ENCODE results near the gene ZFR.
"Not testable (repeated sequence)": the region's sequence is repeated elsewhere in the genome, so short reads cannot be mapped to it uniquely, and the experiment has no call there.

Gene ZFR

GRCh38 chr5:32444431-32445286 lies at the start of gene ZFR:
Gene ZFR (minus strand): TSS chr5:32444740. CDS start chr5:32444658, 82 bp downstream.
- DNase-seq (ENCODE audit: low spot score) = peak; percentile 99

- no peak for DNase-seq (ENCODE audit: low spot score)
Observed at GRCh38 chr5:32490972-32491557, 46.5 kb upstream of the ZFR start.

GRCh38 chr5:32489791-32490562 lies 45.4 kb upstream of the ZFR start:
- DNase-seq (ENCODE audit: low spot score) = peak; percentile 73

GRCh38 chr5:32487424-32487823 lies 42.9 kb upstream of the ZFR start:
- no peak for DNase-seq (ENCODE audit: low spot score)

- no peak for DNase-seq (ENCODE audit: low spot score)
Observed at GRCh38 chr5:32487008-32487407, 42.5 kb upstream of the ZFR start.

- no peak for DNase-seq (ENCODE audit: low spot score)
Observed at GRCh38 chr5:32482193-32482592, 37.7 kb upstream of the ZFR start.

- DNase-seq (ENCODE audit: low spot score) = no peak
Observed at GRCh38 chr5:32479096-32479495, 34.6 kb upstream of the ZFR start.

- DNase-seq (ENCODE audit: low spot score) = no peak
Observed at GRCh38 chr5:32476891-32477290, 32.4 kb upstream of the ZFR start.

GRCh38 chr5:32475334-32476097 lies 31.0 kb upstream of the ZFR start:
- no peak for DNase-seq (ENCODE audit: low spot score)

GRCh38 chr5:32474209-32474854 lies 29.8 kb upstream of the ZFR start:
- DNase-seq (ENCODE audit: low spot score) = no peak

- DNase-seq (ENCODE audit: low spot score) = no peak
Observed at GRCh38 chr5:32473072-32473471, 28.5 kb upstream of the ZFR start.

- DNase-seq (ENCODE audit: low spot score) = no peak
Observed at GRCh38 chr5:32471784-32472183, 27.2 kb upstream of the ZFR start.

- no peak for DNase-seq (ENCODE audit: low spot score)
Observed at GRCh38 chr5:32465076-32465475, 20.5 kb upstream of the ZFR start.

- DNase-seq (ENCODE audit: low spot score) = peak; percentile 73
Observed at GRCh38 chr5:32462618-32463017, 18.1 kb upstream of the ZFR start.

GRCh38 chr5:32461441-32462120 lies 17.0 kb upstream of the ZFR start:
- DNase-seq (ENCODE audit: low spot score) = no peak

- DNase-seq (ENCODE audit: low spot score) = no peak
Observed at GRCh38 chr5:32460702-32461101, 16.2 kb upstream of the ZFR start.

- no peak for DNase-seq (ENCODE audit: low spot score)
Observed at GRCh38 chr5:32458880-32459495, 14.4 kb upstream of the ZFR start.

GRCh38 chr5:32455311-32455710 lies 10.8 kb upstream of the ZFR start:
- DNase-seq (ENCODE audit: low spot score) = no peak

GRCh38 chr5:32454821-32455220 lies 10.3 kb upstream of the ZFR start:
- DNase-seq (ENCODE audit: low spot score) = no peak

- DNase-seq (ENCODE audit: low spot score) = no peak
Observed at GRCh38 chr5:32453916-32454315, 9.4 kb upstream of the ZFR start.

GRCh38 chr5:32452316-32452715 lies 7.8 kb upstream of the ZFR start:
- DNase-seq (ENCODE audit: low spot score) = not testable (repeated sequence)
